Muscle layer of colon (tissue), 2 donors: ENCODE data around the gene MYL4.
"Not testable (repeated sequence)": the region's sequence is repeated elsewhere in the genome, so short reads cannot be mapped to it uniquely, and the experiment has no call there.

Source experiments
- H3K27ac ChIP-seq: one replicate; pipeline ENCODE4 v1.7.0; 2013; ENCODE audit warnings: low read depth, mild to moderate bottlenecking, low read length, moderate library complexity
- H3K27me3 ChIP-seq, 2 donors: one replicate each; pipeline ENCODE4 v1.7.0; 2013; ENCODE audit warnings: low read length in 2 of 2, mild to moderate bottlenecking in 2 of 2; ENCODE audit not compliant: insufficient read depth in 2 of 2, control insufficient read depth in 1 of 2
- H3K36me3 ChIP-seq: one replicate; pipeline ENCODE4 v1.7.0; 2013; ENCODE audit warnings: mild to moderate bottlenecking, low read length; ENCODE audit not compliant: insufficient read depth
- H3K4me1 ChIP-seq: one replicate; pipeline ENCODE4 v1.7.0; 2013; ENCODE audit warnings: mild to moderate bottlenecking, low read length; ENCODE audit not compliant: insufficient read depth
- H3K4me3 ChIP-seq, 2 donors: one replicate each; pipeline ENCODE4 v1.7.0; 2013; ENCODE audit warnings: low read length in 2 of 2, low read depth in 1 of 2, mild to moderate bottlenecking in 1 of 2, moderate library complexity in 1 of 2
- H3K9ac ChIP-seq: one replicate; pipeline ENCODE4 v1.7.0; 2013; ENCODE audit warnings: low read length
- H3K9me3 ChIP-seq: one replicate; pipeline ENCODE4 v1.7.0; 2013; ENCODE audit warnings: mild to moderate bottlenecking, low read length
- donor health status: abdominal sarcoma.
- donor health status: Adenocarcinoma of cecum.

The MYL4 gene

DNA sequence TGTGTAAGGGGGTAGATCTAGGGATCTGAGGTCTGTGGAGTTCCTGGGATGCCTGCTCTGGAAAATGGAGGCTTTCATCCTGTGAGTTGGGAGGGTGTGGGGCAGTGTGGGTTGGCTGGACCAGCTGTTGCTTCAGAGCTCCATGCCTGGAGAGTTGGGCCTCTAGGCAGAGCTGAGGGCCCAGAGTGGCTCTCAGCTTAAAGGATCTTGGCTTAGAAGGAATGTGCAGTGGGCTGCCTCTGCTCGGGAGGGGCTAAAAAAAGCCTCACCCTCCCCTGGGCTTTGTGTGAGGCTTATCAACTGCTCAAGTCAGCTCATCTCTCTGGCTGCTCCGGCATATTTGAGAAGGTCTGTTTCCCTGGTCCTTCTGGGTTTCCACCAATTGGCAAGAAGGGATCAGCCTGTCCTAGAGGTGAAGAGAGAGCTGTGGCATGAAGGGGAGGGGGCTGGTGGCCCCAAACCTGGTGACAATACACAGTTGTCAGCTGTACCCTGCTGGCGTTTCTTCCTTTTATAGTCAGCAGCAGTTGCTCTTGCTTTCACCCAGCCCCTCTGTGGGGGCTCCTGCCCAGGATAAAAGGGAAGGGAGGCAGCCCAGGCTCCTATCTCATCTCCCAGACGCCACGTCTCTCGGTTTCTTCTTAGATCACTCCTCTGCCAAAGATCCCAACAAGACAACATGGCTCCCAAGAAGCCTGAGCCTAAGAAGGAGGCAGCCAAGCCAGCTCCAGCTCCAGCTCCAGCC is at the start of gene MYL4:
Gene MYL4, plus strand, starts transcription at position 605 of the 745 bp plus-strand sequence. Its CDS starts 75 bp downstream, at position 680.
- Histone ChIP-seq H3K9ac (no peak within 1 kb of the TSS), H3K4me3 (no peak within 1 kb of the TSS), H3K4me1 (peaks cover 23% of the 10 kb centered on the region), H3K9me3 (no peaks in the 10 kb centered on the region), H3K27me3 (no peaks in the 10 kb centered on the region), H3K27ac (no peak within 1 kb of the TSS), H3K36me3 (no peaks in the 10 kb centered on the region)

DNA sequence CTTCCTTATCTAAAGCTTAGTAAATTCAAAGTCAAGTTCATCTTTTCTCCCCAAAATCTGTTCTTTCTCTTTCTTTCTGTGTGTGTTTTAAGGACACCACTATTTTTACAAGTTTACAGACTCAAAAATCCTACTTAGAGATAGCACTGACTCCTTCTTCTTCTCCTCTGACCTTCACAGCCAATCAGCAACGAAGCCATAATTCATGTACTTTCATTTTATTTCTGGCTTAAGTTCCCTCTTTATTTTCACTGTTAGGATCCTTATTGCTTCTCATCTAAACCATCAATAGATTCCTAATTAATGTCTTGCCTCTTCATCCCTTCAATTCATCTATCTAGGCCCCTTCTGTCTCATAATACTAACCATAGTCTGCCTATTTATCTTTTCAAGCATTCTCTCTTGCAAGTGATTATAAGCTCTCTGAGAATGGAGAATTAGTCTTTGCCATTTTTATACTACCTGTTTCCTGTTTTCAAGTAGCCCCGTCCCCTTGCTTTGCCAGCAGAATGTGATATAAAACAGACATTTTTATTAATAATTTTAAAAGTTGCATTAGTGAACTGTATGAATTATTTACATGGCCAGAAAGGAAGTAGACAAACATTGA is 47.0 kb upstream of the MYL4 start:
- no peaks in the 10 kb centered on the region for H3K9me3 ChIP-seq
- no peak overlapping the region for H3K9ac ChIP-seq
- no peaks in the 10 kb centered on the region for H3K4me1 ChIP-seq
- no peak overlapping the region for H3K27ac ChIP-seq
- no peak overlapping the region for H3K4me3 ChIP-seq
- no peaks in the 10 kb centered on the region for H3K27me3 ChIP-seq
- peaks cover 34% of the 10 kb centered on the region for H3K36me3 ChIP-seq

DNA sequence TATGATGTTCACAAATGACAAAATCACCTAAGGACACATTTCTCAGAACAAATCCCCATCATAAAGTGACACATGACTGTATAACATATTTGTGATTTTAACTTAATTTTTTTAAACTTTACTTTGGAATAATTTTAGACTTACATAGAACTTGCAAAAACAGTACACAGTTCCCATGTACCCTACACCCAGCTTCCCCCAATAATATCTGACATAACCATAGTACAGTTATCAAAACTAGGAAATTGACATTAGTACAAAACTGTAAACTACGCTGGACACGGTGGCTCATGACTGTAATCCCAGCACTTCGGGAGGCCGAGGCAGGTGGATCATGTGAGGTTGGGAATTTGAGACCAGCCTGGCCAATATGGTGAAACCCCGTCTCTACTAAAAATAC is 44.9 kb upstream of the MYL4 start:
- no peaks in the 10 kb centered on the region for H3K27me3 ChIP-seq
- H3K9me3 ChIP-seq, result no peaks in the 10 kb centered on the region
- no peak overlapping the region for H3K4me3 ChIP-seq
- no peak overlapping the region for H3K27ac ChIP-seq
- peaks cover 44% of the 10 kb centered on the region for H3K36me3 ChIP-seq
- no peak overlapping the region for H3K9ac ChIP-seq
- no peaks in the 10 kb centered on the region for H3K4me1 ChIP-seq

DNA sequence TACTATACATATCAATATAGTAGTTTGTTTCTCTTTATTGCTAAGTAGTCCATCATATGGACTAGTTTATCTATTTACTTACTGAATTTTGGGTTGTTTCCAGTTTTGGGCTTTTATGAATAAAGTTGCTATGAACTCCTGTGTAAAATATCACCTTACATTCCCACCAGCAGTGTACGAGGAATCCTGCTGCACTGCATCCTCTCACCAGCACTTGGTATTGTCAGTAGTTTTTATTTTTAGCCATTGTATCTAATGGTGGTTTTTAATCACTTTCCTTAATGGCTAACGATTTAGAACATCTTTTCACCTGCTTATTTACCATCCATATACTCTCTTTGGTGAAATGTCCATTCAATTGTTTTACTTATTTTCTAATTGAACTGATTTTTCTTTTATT is 44.0 kb upstream of the MYL4 start:
- no peaks in the 10 kb centered on the region for H3K27me3 ChIP-seq
- no peak overlapping the region for H3K9ac ChIP-seq
- H3K9me3 ChIP-seq, result no peaks in the 10 kb centered on the region
- H3K4me3 ChIP-seq, result no peak overlapping the region
- no peaks in the 10 kb centered on the region for H3K4me1 ChIP-seq
- no peak overlapping the region for H3K27ac ChIP-seq
- peaks cover 39% of the 10 kb centered on the region for H3K36me3 ChIP-seq

DNA sequence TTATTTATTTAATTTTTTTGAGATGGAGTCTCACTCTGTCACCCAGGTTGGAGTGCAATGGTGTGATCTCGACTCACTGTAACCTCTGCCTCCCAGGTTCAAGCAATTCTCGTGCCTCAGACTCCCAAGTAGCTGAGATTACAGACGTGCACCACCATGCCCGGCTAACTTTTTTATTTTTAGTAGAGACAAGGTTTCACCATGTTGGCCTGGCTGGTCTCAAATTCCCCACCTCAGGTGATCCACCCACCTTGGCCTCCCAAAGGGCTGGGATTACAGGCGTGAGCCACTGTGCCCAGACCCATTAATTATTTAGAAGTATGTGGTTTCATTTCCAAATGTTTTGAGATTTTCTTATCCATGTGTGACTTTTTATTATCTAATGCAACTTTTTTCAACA is 42.3 kb upstream of the MYL4 start:
- H3K4me1 ChIP-seq, H3K9me3 ChIP-seq, H3K27me3 ChIP-seq, H3K9ac ChIP-seq, H3K27ac ChIP-seq, H3K4me3 ChIP-seq: not testable (repeated sequence)
- H3K36me3 ChIP-seq, result peaks cover 35% of the 10 kb centered on the region

DNA sequence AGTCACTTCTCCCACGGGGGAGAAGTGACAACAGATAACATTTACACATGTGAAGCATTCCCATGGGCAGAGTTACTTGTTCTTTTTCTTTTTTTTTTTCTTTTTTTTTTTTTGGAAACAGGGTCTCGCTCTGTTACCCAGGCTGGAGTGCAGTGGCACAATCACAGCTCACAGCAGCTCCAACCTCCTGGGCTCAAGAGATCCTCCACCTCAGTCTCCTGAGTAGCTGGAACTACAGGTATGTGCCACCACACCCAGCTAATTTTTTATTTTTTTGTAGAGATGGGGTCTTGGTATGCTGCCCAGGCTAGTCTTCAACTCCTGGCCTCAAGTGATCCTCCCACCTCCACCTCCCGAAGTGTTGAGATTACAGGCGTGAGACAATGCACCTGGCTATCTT is 40.3 kb upstream of the MYL4 start:
- H3K9ac ChIP-seq, H3K9me3 ChIP-seq, H3K27me3 ChIP-seq, H3K4me1 ChIP-seq, H3K27ac ChIP-seq, H3K4me3 ChIP-seq: not testable (repeated sequence)
- peaks cover 30% of the 10 kb centered on the region for H3K36me3 ChIP-seq

DNA sequence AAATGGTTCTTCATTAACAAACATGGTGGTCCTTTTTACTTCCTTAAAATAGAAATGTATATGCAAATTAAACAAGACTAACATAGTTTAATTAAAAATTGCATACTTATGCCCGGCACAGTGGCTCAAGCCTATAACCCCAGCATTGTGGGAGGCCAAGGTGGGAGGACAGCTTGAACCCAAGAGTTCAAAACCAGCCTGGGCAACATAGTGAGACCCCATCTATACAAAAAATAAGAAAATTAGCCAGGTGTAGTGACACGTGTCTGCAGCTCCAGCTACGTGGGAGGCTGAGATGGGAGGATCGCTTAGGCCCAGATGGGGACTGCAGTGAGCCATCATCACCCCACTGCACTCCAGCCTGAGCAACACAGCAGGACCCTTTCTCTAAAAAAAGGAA is 38.4 kb upstream of the MYL4 start:
- Histone ChIP-seq H3K9me3 (no peaks in the 10 kb centered on the region), H3K4me3 (no peak overlapping the region), H3K27me3 (no peaks in the 10 kb centered on the region), H3K4me1 (peaks cover 9% of the 10 kb centered on the region), H3K27ac (no peak overlapping the region), H3K9ac (no peak overlapping the region), H3K36me3 (peaks cover 27% of the 10 kb centered on the region)

DNA sequence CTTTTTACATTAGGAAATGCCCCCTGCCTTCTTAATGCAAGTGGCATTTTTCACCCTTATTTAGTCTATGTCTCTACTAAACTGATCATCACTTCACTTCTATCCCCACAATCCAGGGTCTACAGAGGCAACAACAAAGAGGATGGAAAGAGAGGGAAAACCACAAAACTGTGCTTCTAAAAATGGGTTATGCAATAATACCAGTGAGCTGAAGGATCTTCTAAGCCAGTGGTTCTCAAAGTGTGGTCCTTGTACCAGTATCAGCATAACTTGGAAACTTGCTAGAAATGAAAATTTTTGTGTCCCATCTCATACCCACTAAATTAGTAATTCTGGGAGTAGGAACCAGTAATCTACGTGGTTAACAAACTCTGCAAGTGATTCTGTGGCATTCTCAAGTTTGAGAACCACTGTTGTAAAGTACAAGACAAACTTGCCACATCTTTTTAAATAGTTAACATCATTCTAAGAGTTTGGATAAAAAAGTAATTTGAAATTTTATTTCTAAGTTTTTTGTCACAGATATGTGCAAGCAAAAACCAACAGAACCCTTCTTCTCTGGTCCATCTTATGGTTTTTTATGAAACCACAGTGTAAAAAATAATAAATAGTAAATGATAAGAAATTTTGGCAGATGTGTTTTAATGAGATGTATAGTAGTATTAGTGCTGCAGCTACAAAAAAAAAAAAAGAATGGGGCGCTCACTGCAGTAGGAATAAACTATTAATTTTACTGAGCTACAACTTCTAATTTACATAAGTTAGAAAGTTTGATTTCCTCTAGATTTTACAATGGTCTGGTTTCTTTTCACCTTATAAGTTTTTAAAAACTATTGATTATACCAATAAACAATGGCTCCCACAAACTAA is 36.2 kb upstream of the MYL4 start:
- no peak overlapping the region for H3K27ac ChIP-seq
- peaks cover 9% of the 10 kb centered on the region for H3K4me1 ChIP-seq
- no peak overlapping the region for H3K4me3 ChIP-seq
- H3K36me3 ChIP-seq, result peaks cover 31% of the 10 kb centered on the region
- no peaks in the 10 kb centered on the region for H3K27me3 ChIP-seq
- H3K9me3 ChIP-seq, result no peaks in the 10 kb centered on the region
- H3K9ac ChIP-seq, result no peak overlapping the region

DNA sequence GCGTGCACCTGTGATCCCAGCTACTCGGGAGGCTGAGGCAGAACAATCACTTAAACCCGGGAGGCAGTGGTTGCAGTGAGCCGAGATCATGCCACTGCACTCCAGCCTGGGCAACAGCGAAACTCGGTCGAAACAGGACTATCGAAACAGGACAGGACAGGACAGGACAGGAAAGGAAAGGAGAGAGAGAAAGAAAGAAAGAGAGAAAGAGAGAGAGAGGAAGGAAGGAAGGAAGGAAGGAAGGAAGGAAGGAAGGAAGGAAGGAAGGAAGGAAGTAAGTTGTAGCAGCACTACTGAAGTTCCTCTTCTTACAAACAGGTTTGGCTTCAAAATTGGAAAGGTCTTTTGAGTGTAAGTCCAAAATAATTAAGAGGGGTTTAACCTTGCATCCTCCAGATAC is 34.3 kb upstream of the MYL4 start:
- not testable (repeated sequence) for H3K4me3 ChIP-seq, H3K9ac ChIP-seq, H3K9me3 ChIP-seq, H3K27ac ChIP-seq, H3K27me3 ChIP-seq
- peaks cover 15% of the 10 kb centered on the region for H3K4me1 ChIP-seq
- peaks cover 23% of the 10 kb centered on the region for H3K36me3 ChIP-seq

DNA sequence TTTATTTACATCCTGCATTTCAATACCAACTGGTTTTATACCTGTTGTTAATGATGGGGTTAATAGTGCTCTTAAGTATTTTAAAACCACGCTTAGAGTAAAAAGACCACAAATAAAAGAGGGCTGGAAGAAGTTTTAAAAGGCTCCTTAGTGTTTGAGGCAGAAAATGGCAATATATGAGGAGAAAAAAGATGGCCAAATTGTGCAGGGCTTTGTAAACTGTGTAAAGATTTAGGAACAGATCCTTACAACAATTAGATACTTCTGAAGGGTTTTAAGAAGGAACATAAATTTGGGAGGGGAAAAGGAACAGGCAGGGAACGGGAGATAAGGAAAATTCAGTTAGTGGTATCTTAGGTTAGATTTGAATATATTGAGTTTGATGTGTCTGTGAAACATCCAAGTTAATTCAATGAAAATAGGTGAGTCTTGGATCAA is 32.7 kb upstream of the MYL4 start:
- peaks cover 15% of the 10 kb centered on the region for H3K36me3 ChIP-seq

DNA sequence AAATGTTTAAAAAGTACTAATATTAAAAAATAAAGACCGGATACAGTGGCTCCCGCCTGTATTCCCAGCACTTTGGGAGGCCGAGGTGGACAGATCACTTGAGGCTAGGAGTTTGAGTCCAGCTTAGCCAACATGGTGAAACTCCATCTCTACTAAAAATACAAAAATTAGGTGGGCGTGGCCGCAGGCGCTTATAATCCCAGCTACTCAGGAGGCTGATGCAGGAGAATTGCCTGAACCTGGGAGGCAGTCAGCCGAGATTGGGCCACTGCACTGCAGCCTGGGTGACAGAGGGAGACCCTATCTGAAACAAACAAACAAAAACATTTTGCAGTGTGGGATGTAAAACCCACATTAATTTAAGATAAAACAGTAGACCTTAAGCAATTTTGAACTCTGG is 31.9 kb upstream of the MYL4 start:
- H3K9ac ChIP-seq, result no peak overlapping the region
- H3K4me1 ChIP-seq, result peaks cover 7% of the 10 kb centered on the region
- peaks cover 14% of the 10 kb centered on the region for H3K36me3 ChIP-seq
- H3K9me3 ChIP-seq, result no peaks in the 10 kb centered on the region
- no peak overlapping the region for H3K4me3 ChIP-seq
- H3K27ac ChIP-seq, result no peak overlapping the region
- H3K27me3 ChIP-seq, result no peaks in the 10 kb centered on the region

More for the DNA sequence above, 32.7 kb upstream of the MYL4 start:
- H3K27ac ChIP-seq, result no peak overlapping the region
- no peak overlapping the region for H3K9ac ChIP-seq
- H3K9me3 ChIP-seq, result no peaks in the 10 kb centered on the region
- H3K4me1 ChIP-seq, result peaks cover 12% of the 10 kb centered on the region
- H3K27me3 ChIP-seq, result no peaks in the 10 kb centered on the region
- H3K4me3 ChIP-seq, result no peak overlapping the region
